ENCODE results near the gene EFNB2.

DNA sequence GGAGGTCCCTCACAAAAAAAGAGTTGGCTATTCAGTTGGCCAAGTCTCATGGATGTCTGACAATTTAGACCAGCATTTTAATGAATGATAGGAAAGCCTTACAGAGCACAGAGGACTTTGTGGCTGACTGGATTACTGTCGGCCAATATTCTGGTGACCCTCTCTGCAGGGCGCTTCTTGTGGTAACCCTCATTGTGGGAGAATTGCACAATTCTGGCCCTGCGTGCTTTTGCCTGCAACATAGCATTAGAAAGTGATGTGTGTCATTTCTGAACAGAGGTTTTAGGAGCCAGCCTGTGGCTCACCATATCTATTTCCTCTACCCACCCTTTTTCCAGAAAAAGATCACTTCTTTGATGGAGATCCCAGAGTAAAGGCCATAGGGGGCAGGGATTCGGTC lies 71.4 kb downstream of the EFNB2 start:
- TF ChIP-seq, protein P1, sequence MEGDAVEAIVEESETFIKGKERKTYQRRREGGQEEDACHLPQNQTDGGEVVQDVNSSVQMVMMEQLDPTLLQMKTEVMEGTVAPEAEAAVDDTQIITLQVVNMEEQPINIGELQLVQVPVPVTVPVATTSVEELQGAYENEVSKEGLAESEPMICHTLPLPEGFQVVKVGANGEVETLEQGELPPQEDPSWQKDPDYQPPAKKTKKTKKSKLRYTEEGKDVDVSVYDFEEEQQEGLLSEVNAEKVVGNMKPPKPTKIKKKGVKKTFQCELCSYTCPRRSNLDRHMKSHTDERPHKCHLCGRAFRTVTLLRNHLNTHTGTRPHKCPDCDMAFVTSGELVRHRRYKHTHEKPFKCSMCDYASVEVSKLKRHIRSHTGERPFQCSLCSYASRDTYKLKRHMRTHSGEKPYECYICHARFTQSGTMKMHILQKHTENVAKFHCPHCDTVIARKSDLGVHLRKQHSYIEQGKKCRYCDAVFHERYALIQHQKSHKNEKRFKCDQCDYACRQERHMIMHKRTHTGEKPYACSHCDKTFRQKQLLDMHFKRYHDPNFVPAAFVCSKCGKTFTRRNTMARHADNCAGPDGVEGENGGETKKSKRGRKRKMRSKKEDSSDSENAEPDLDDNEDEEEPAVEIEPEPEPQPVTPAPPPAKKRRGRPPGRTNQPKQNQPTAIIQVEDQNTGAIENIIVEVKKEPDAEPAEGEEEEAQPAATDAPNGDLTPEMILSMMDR (IDR thresholded peaks at IDR 0.05): no peak
- TF ChIP-seq POLR2A (IDR thresholded peaks at IDR 0.05; ENCODE audit: low read depth): no peak
- no peak for TF ChIP-seq EP300 (IDR thresholded peaks at IDR 0.05)
- no peak for TF ChIP-seq POLR2AphosphoS5 (IDR thresholded peaks at IDR 0.05)

Measured in esophagus muscularis mucosa (tissue), 4 donors.